NCI-H2081 treated with DMSO at 0.1 percent for 48 hours (cell line): ENCODE results near the gene GPR61.

Experiments used
- DNase-seq: peaks from one replicate; lab custom pipeline; 2025; lab: John Stamatoyannopoulos, UW

GPR61 gene

GRCh38 chr1:109539676-109540075 lies at the start of gene GPR61:
Gene GPR61 (plus strand): TSS chr1:109539872. CDS start chr1:109543023, 3,151 bp downstream.
- DNase-seq, result no peak

- DNase-seq, result no peak
Measured at GRCh38 chr1:109490029-109490933, 49.4 kb upstream of the GPR61 start.

- no peak for DNase-seq
Measured at GRCh38 chr1:109490934-109491302, 48.8 kb upstream of the GPR61 start.

GRCh38 chr1:109491372-109491771 lies 48.3 kb upstream of the GPR61 start:
- no peak for DNase-seq

GRCh38 chr1:109492779-109493178 lies 46.9 kb upstream of the GPR61 start:
- no peak for DNase-seq

GRCh38 chr1:109493227-109493626 lies 46.4 kb upstream of the GPR61 start:
- DNase-seq, result no peak

- DNase-seq, result no peak
Measured at GRCh38 chr1:109493805-109494539, 45.7 kb upstream of the GPR61 start, which contains the start of gene CYB561D1. Gene CYB561D1 (plus strand): TSS chr1:109494094. CDS start chr1:109494140, 46 bp downstream.

GRCh38 chr1:109495738-109496137 lies 43.9 kb upstream of the GPR61 start:
- no peak for DNase-seq

- no peak for DNase-seq
Measured at GRCh38 chr1:109497449-109498160, 42.1 kb upstream of the GPR61 start.

GRCh38 chr1:109498161-109498801 lies 41.4 kb upstream of the GPR61 start:
- no peak for DNase-seq

GRCh38 chr1:109499081-109499480 lies 40.6 kb upstream of the GPR61 start:
- DNase-seq, result no peak

- no peak for DNase-seq
Measured at GRCh38 chr1:109499661-109500536, 39.8 kb upstream of the GPR61 start.

- DNase-seq, result no peak
Measured at GRCh38 chr1:109500941-109501381, 38.7 kb upstream of the GPR61 start.

- DNase-seq, result no peak
Measured at GRCh38 chr1:109501644-109502363, 37.9 kb upstream of the GPR61 start.

- DNase-seq, result no peak
Measured at GRCh38 chr1:109502364-109502851, 37.3 kb upstream of the GPR61 start.

GRCh38 chr1:109503935-109504334 lies 35.7 kb upstream of the GPR61 start:
- DNase-seq, result no peak

GRCh38 chr1:109504974-109505373 lies 34.7 kb upstream of the GPR61 start:
- no peak for DNase-seq

- DNase-seq, result no peak
Measured at GRCh38 chr1:109508001-109508872, 31.4 kb upstream of the GPR61 start.

- no peak for DNase-seq
Measured at GRCh38 chr1:109508873-109509175, 30.8 kb upstream of the GPR61 start.
